ENCODE results near the gene TSHZ2. TPM values are rescaled to one million over a fixed set of nuclear protein-coding genes. Genes with fewer than 3 reads are reported as not detected.

TSHZ2 gene
- polyA plus RNA-seq, 1 donor: 10.7 TPM

GRCh38 chr20:53399592-53400335 lies 427.6 kb downstream of the TSHZ2 start:
- no CpG with 5 or more reads among the region's 9 CpGs for WGBS (ENCODE audit: insufficient coverage, low lambda C conversion rate)
- no peak overlapping the region for H3K27ac ChIP-seq (ENCODE audit: low read length)
- H3K4me3 ChIP-seq (ENCODE audit: low read length): no peak overlapping the region
- no peaks in the 10 kb centered on the region for H3K36me3 ChIP-seq (ENCODE audit: control insufficient read depth, insufficient read depth, low read length)
- H3K27me3 ChIP-seq (ENCODE audit: control insufficient read depth, insufficient read depth, low read length): no peaks in the 10 kb centered on the region
- no peak for DNase-seq
- H3K4me1 ChIP-seq (ENCODE audit: control insufficient read depth, insufficient read depth, low read length): no peaks in the 10 kb centered on the region
- H3K9me3 ChIP-seq (ENCODE audit: control insufficient read depth, low read depth, low read length): no peaks in the 10 kb centered on the region

GRCh38 chr20:53402233-53403005 lies 430.3 kb downstream of the TSHZ2 start:
- H3K36me3 ChIP-seq (ENCODE audit: control insufficient read depth, insufficient read depth, low read length): no peaks in the 10 kb centered on the region
- 80% methylated on average over 1 of the region's 4 CpGs for WGBS (ENCODE audit: insufficient coverage, low lambda C conversion rate)
- H3K27ac ChIP-seq (ENCODE audit: low read length): no peak overlapping the region

GRCh38 chr20:53403029-53403428 lies 430.9 kb downstream of the TSHZ2 start:
- H3K27me3 ChIP-seq (ENCODE audit: control insufficient read depth, insufficient read depth, low read length): no peaks in the 10 kb centered on the region
- H3K36me3 ChIP-seq (ENCODE audit: control insufficient read depth, insufficient read depth, low read length): no peaks in the 10 kb centered on the region
- no peaks in the 10 kb centered on the region for H3K9me3 ChIP-seq (ENCODE audit: control insufficient read depth, low read depth, low read length)
- H3K4me1 ChIP-seq (ENCODE audit: control insufficient read depth, insufficient read depth, low read length): no peaks in the 10 kb centered on the region
- WGBS (ENCODE audit: insufficient coverage, low lambda C conversion rate): no CpG with 5 or more reads among the region's 5 CpGs
- DNase-seq: no peak
- H3K4me3 ChIP-seq (ENCODE audit: low read length): no peak overlapping the region
- no peak overlapping the region for H3K27ac ChIP-seq (ENCODE audit: low read length)

More at GRCh38 chr20:53402233-53403005, 430.3 kb downstream of the TSHZ2 start:
- no peak for DNase-seq
- H3K4me3 ChIP-seq (ENCODE audit: low read length): no peak overlapping the region
- no peaks in the 10 kb centered on the region for H3K4me1 ChIP-seq (ENCODE audit: control insufficient read depth, insufficient read depth, low read length)
- H3K9me3 ChIP-seq (ENCODE audit: control insufficient read depth, low read depth, low read length): no peaks in the 10 kb centered on the region
- H3K27me3 ChIP-seq (ENCODE audit: control insufficient read depth, insufficient read depth, low read length): no peaks in the 10 kb centered on the region

GRCh38 chr20:53405139-53405538 lies 433.0 kb downstream of the TSHZ2 start:
- H3K27me3 ChIP-seq (ENCODE audit: control insufficient read depth, insufficient read depth, low read length): no peaks in the 10 kb centered on the region
- no peaks in the 10 kb centered on the region for H3K4me1 ChIP-seq (ENCODE audit: control insufficient read depth, insufficient read depth, low read length)
- no peak for DNase-seq
- H3K4me3 ChIP-seq (ENCODE audit: low read length): no peak overlapping the region
- H3K36me3 ChIP-seq (ENCODE audit: control insufficient read depth, insufficient read depth, low read length): no peaks in the 10 kb centered on the region
- WGBS (ENCODE audit: insufficient coverage, low lambda C conversion rate): no CpG with 5 or more reads among the region's 3 CpGs
- no peaks in the 10 kb centered on the region for H3K9me3 ChIP-seq (ENCODE audit: control insufficient read depth, low read depth, low read length)
- no peak overlapping the region for H3K27ac ChIP-seq (ENCODE audit: low read length)

DNA sequence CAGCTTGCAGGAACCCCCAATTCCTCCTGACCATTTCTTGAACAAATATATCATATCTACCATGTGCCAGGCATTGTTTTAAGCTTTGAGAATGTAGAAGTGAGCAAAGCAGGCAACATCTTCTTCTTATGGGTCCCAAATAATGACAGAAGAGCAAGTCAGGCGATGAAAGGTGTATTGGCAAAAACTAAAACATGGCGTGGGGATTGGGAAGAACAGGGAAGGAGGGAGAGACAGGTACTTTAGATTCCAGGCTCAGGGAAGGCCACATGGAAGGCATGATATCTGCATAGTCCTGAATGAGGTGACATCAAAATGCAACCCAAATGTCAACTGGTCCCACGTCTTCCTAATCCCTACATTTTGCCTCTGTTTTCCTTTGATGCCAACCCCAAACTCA lies 434.4 kb downstream of the TSHZ2 start:
- no peaks in the 10 kb centered on the region for H3K27me3 ChIP-seq (ENCODE audit: control insufficient read depth, insufficient read depth, low read length)
- WGBS (ENCODE audit: insufficient coverage, low lambda C conversion rate): 95% methylated on average over 3 of the region's 3 CpGs

DNA sequence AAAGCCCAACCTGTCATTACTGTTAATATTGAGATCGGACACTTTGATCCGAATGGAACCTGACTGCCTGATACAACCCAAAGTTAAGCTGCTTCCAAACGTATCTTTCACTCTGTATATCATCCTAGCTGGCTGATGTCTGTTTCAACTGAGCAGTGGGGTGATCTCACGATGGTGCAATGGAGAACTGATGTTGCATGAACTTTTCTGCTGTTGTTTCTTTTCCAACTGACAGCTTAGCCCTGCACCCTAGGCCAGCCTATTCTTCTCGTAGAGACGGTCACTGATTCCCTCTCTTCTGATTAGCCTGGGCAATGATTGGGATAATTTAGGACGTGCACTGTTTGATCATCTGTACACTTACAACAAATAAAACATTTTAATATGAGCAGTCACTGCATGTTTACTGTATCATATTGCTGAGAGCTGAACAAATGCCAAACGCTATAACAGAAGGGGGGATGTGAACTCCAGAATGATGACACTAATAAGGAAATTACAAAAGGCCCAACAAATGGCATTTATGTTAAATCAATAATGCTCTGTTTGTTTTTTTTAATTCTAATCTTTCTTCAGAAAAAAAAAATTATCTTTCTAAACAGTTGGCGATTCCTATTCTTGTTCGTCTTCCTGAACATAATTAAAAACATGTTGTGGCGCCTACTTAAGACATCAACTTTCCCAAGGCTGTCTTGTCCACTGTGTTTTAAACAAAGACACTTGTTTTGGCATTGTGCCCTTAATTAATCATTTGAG lies 436.7 kb downstream of the TSHZ2 start:
- 74% methylated on average over 4 of the region's 11 CpGs for WGBS (ENCODE audit: insufficient coverage, low lambda C conversion rate)
- H3K4me3 ChIP-seq (ENCODE audit: low read length): no peak overlapping the region
- H3K27ac ChIP-seq (ENCODE audit: low read length): no peak overlapping the region
- DNase-seq: no peak
- H3K27me3 ChIP-seq (ENCODE audit: control insufficient read depth, insufficient read depth, low read length): no peaks in the 10 kb centered on the region
- H3K36me3 ChIP-seq (ENCODE audit: control insufficient read depth, insufficient read depth, low read length): no peaks in the 10 kb centered on the region
- H3K9me3 ChIP-seq (ENCODE audit: control insufficient read depth, low read depth, low read length): no peaks in the 10 kb centered on the region
- H3K4me1 ChIP-seq (ENCODE audit: control insufficient read depth, insufficient read depth, low read length): no peaks in the 10 kb centered on the region

More for the DNA sequence above, 434.4 kb downstream of the TSHZ2 start:
- H3K4me1 ChIP-seq (ENCODE audit: control insufficient read depth, insufficient read depth, low read length): no peaks in the 10 kb centered on the region
- H3K27ac ChIP-seq (ENCODE audit: low read length): no peak overlapping the region
- no peak for DNase-seq
- no peaks in the 10 kb centered on the region for H3K9me3 ChIP-seq (ENCODE audit: control insufficient read depth, low read depth, low read length)
- H3K36me3 ChIP-seq (ENCODE audit: control insufficient read depth, insufficient read depth, low read length): no peaks in the 10 kb centered on the region
- no peak overlapping the region for H3K4me3 ChIP-seq (ENCODE audit: low read length)

GRCh38 chr20:53409447-53409717 lies 437.2 kb downstream of the TSHZ2 start:
- Histone ChIP-seq H3K27ac (ENCODE audit: low read length) (no peak overlapping the region), H3K27me3 (ENCODE audit: control insufficient read depth, insufficient read depth, low read length) (no peaks in the 10 kb centered on the region), H3K36me3 (ENCODE audit: control insufficient read depth, insufficient read depth, low read length) (no peaks in the 10 kb centered on the region), H3K9me3 (ENCODE audit: control insufficient read depth, low read depth, low read length) (no peaks in the 10 kb centered on the region), H3K4me3 (ENCODE audit: low read length) (no peak overlapping the region), H3K4me1 (ENCODE audit: control insufficient read depth, insufficient read depth, low read length) (no peaks in the 10 kb centered on the region)
- DNase-seq: no peak
- WGBS (ENCODE audit: insufficient coverage, low lambda C conversion rate): 72% methylated on average over 2 of the region's 2 CpGs

- DNase-seq: no peak
- H3K27me3 ChIP-seq (ENCODE audit: control insufficient read depth, insufficient read depth, low read length): no peaks in the 10 kb centered on the region
- H3K4me1 ChIP-seq (ENCODE audit: control insufficient read depth, insufficient read depth, low read length): no peaks in the 10 kb centered on the region
- H3K27ac ChIP-seq (ENCODE audit: low read length): no peak overlapping the region
- H3K9me3 ChIP-seq (ENCODE audit: control insufficient read depth, low read depth, low read length): no peaks in the 10 kb centered on the region
- no peak overlapping the region for H3K4me3 ChIP-seq (ENCODE audit: low read length)
- no CpG with 5 or more reads among the region's 3 CpGs for WGBS (ENCODE audit: insufficient coverage, low lambda C conversion rate)
- H3K36me3 ChIP-seq (ENCODE audit: control insufficient read depth, insufficient read depth, low read length): no peaks in the 10 kb centered on the region
These were observed 439.0 kb downstream of the TSHZ2 start for GRCh38 chr20:53411129-53411528.

DNA sequence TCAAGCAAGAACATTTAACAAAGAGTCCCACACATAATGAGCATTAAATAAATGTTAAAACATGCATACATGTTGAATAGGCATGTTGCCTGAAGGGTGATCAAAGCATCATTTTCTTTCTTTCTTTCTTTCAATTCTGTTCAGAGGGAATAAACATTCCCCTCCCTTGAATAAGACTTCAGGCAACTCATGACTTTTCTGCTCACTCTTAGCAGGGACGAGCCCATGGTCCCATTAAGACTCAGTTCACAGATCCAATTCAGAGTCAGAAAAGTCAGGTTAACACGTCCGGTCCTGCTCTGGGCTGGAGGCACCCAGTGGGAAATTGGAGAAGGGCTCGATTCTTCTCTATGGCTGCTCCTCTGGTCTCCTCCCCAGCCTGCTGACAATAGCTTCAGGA lies 439.7 kb downstream of the TSHZ2 start:
- Histone ChIP-seq H3K27ac (ENCODE audit: low read length) (no peak overlapping the region), H3K36me3 (ENCODE audit: control insufficient read depth, insufficient read depth, low read length) (no peaks in the 10 kb centered on the region), H3K4me1 (ENCODE audit: control insufficient read depth, insufficient read depth, low read length) (no peaks in the 10 kb centered on the region), H3K27me3 (ENCODE audit: control insufficient read depth, insufficient read depth, low read length) (no peaks in the 10 kb centered on the region), H3K9me3 (ENCODE audit: control insufficient read depth, low read depth, low read length) (no peaks in the 10 kb centered on the region), H3K4me3 (ENCODE audit: low read length) (no peak overlapping the region)
- no peak for DNase-seq
- no CpG with 5 or more reads among the region's 4 CpGs for WGBS (ENCODE audit: insufficient coverage, low lambda C conversion rate)

- no peak overlapping the region for H3K4me3 ChIP-seq (ENCODE audit: low read length)
These were observed 440.5 kb downstream of the TSHZ2 start for GRCh38 chr20:53412577-53413185.

More at GRCh38 chr20:53412577-53413185, 440.5 kb downstream of the TSHZ2 start:
- Histone ChIP-seq H3K27ac (ENCODE audit: low read length) (no peak overlapping the region), H3K27me3 (ENCODE audit: control insufficient read depth, insufficient read depth, low read length) (no peaks in the 10 kb centered on the region), H3K9me3 (ENCODE audit: control insufficient read depth, low read depth, low read length) (no peaks in the 10 kb centered on the region), H3K4me1 (ENCODE audit: control insufficient read depth, insufficient read depth, low read length) (no peaks in the 10 kb centered on the region), H3K36me3 (ENCODE audit: control insufficient read depth, insufficient read depth, low read length) (no peaks in the 10 kb centered on the region)
- DNase-seq: peak in 1 of 2 donors; percentile 5
- no CpG with 5 or more reads among the region's 13 CpGs for WGBS (ENCODE audit: insufficient coverage, low lambda C conversion rate)

Measured in large intestine (tissue), 3 donors.